DND-41 (cell line): ENCODE results near the gene HNRNPH2.

Source experiments
- ATAC-seq: fragments of 200-7000 bp; cut with Tn5 transposase; 3 replicates; pipeline ENCODE4 v1.9.1; 2021; ENCODE audit warnings: low read depth; ENCODE audit not compliant: insufficient read depth
- DNase-seq: peaks from one replicate; pipeline ENCODE4 v3.0.0-alpha.2; 2020
- H2AFZ ChIP-seq: 2 replicates; pipeline ENCODE4 v1.6.0; 2012; ENCODE audit warnings: low read depth, low read length
- H3K27ac ChIP-seq: 2 replicates; pipeline ENCODE4 v1.5.1; 2012; ENCODE audit warnings: low read length, inconsistent platforms
- H3K27me3 ChIP-seq: fragments of 200-600 bp; sonication (generic); 2 replicates; pipeline ENCODE4 v1.6.0; 2012; ENCODE audit warnings: low read length, mild to moderate bottlenecking, inconsistent platforms; ENCODE audit not compliant: insufficient read depth, poor library complexity
- H3K36me3 ChIP-seq: 2 replicates; pipeline ENCODE4 v1.5.1; 2012; ENCODE audit warnings: low read length, inconsistent platforms; ENCODE audit not compliant: insufficient read depth
- H3K4me1 ChIP-seq: 2 replicates; pipeline ENCODE4 v1.5.1; 2012; ENCODE audit warnings: mild to moderate bottlenecking, low read length; ENCODE audit not compliant: insufficient read depth
- H3K4me2 ChIP-seq: 2 replicates; pipeline ENCODE4 v1.6.0; 2012; ENCODE audit warnings: mild to moderate bottlenecking, moderate library complexity, low read length, inconsistent platforms; ENCODE audit not compliant: insufficient read depth
- H3K4me3 ChIP-seq, 2 experiments: fragments of 200-600 bp in 1 of 2; shearing (Covaris generic) in 1 of 2; 2 replicates each; pipeline ENCODE4 v1.5.1; 2012 to 2016; ENCODE audit warnings: inconsistent platforms in 2 of 2, low read length in 2 of 2, mild to moderate bottlenecking in 2 of 2, low read depth in 1 of 2, moderate library complexity in 1 of 2
- H3K79me2 ChIP-seq: 2 replicates; pipeline ENCODE4 v1.6.0; 2012; ENCODE audit warnings: low read length, inconsistent platforms; ENCODE audit not compliant: insufficient read depth
- H3K9ac ChIP-seq: 2 replicates; pipeline ENCODE4 v1.6.0; 2012; ENCODE audit warnings: low read depth, mild to moderate bottlenecking, inconsistent platforms, low read length, moderate library complexity
- H3K9me3 ChIP-seq: 2 replicates; pipeline ENCODE4 v1.5.1; 2012; ENCODE audit warnings: low read length, moderate library complexity, mild to moderate bottlenecking, inconsistent platforms; ENCODE audit not compliant: insufficient read depth, severe bottlenecking
- H4K20me1 ChIP-seq: 2 replicates; pipeline ENCODE4 v1.6.0; 2012; ENCODE audit warnings: low read length; ENCODE audit not compliant: insufficient read depth
- CTCF ChIP-seq: IDR thresholded peaks from 2 replicates; pipeline ENCODE4 v1.5.1; 2012; ENCODE audit warnings: borderline replicate concordance, low read length, moderate library complexity, mild to moderate bottlenecking; ENCODE audit not compliant: poor library complexity, severe bottlenecking; ENCODE audit errors: extremely low read depth
- EZH2 ChIP-seq: IDR thresholded peaks from 3 replicates; pipeline ENCODE4 v1.6.1; 2012; ENCODE audit warnings: borderline replicate concordance, low read depth, mild to moderate bottlenecking, moderate library complexity, low read length, inconsistent platforms; ENCODE audit not compliant: severe bottlenecking

HNRNPH2 gene

GRCh38 chrX:101383679-101384205 is 24.3 kb upstream of the HNRNPH2 start:
- Histone ChIP-seq H3K27me3 (no peaks in the 10 kb centered on the region), H3K9me3 (no peaks in the 10 kb centered on the region), H3K4me2 (no peak overlapping the region), H3K36me3 (no peaks in the 10 kb centered on the region), H2AFZ (no peak overlapping the region), H3K27ac (no peak overlapping the region), H4K20me1 (no peaks in the 10 kb centered on the region), H3K9ac (no peak overlapping the region), H3K79me2 (no peaks in the 10 kb centered on the region), H3K4me3 (no peak overlapping the region), H3K4me1 (no peaks in the 10 kb centered on the region)
- DNase-seq (no peak), ATAC-seq (no peak; the same call in 2 of the 3 replicates)
- TF ChIP-seq CTCF (no peak), EZH2 (no peak)

DNA sequence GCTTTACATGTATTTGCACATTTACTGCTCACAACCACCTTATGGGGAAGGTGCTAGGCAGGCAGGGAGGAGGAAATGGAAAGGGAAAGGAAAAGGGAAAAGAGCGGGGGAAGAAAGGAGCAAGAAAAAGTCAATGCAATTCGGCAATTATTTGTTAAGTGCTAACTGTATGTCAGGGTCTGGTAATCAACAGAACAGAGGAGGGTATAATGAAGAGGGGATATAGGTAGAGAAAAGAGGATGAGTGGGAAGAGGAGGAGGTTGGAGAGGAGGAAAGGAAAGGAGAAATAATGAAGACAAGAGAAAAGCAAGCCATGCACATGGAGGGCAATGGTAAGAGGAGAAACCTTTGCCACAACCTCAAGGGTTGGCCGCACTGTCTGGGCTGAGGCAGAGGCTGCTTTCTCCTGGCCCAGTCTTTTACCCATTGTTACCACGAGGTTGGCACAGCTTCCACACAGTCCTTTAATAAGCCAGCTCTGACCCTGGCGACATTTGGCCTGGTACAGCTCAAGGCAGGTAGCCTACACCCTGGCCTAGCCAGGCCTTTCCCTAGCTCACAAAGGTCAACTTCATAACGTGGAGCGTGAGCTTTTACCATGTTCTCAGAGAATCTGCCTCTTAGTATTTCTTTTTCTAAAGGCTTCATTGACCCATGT is 22.9 kb upstream of the HNRNPH2 start:
- Histone ChIP-seq H3K9ac (no peak overlapping the region), H3K4me3 (no peak overlapping the region), H3K27me3 (no peaks in the 10 kb centered on the region), H2AFZ (no peak overlapping the region), H4K20me1 (no peaks in the 10 kb centered on the region), H3K79me2 (no peaks in the 10 kb centered on the region), H3K4me1 (peaks cover 7% of the 10 kb centered on the region), H3K27ac (no peak overlapping the region), H3K36me3 (no peaks in the 10 kb centered on the region), H3K4me2 (no peak overlapping the region), H3K9me3 (no peaks in the 10 kb centered on the region)
- no peak for DNase-seq
- no peak for ATAC-seq
- no peak for TF ChIP-seq CTCF
- no peak for TF ChIP-seq EZH2

- no peak within 1 kb of the TSS for H3K27ac ChIP-seq
- no peak for DNase-seq
- H3K4me2 ChIP-seq = no peak within 1 kb of the TSS
- H3K27me3 ChIP-seq = no peaks in the 10 kb centered on the region
- H3K4me3 ChIP-seq = no peak within 1 kb of the TSS
- no peaks in the 10 kb centered on the region for H4K20me1 ChIP-seq
- no peak for ATAC-seq
- no peak within 1 kb of the TSS for H2AFZ ChIP-seq
- TF ChIP-seq EZH2 (no peak), CTCF (no peak)
- peaks cover under 1% of the 10 kb centered on the region for H3K79me2 ChIP-seq
- no peak within 1 kb of the TSS for H3K9ac ChIP-seq
- H3K36me3 ChIP-seq = no peaks in the 10 kb centered on the region
- H3K4me1 ChIP-seq = peaks cover 12% of the 10 kb centered on the region
- no peaks in the 10 kb centered on the region for H3K9me3 ChIP-seq
Measured at GRCh38 chrX:101385795-101386541, 22.1 kb upstream of the HNRNPH2 start, which contains the start of gene BTK. BTK (minus strand) TSS chrX:101386191; CDS start chrX:101375284, 10,907 bp downstream.
